ENCODE measurements around the gene PTPDC1.

DNA sequence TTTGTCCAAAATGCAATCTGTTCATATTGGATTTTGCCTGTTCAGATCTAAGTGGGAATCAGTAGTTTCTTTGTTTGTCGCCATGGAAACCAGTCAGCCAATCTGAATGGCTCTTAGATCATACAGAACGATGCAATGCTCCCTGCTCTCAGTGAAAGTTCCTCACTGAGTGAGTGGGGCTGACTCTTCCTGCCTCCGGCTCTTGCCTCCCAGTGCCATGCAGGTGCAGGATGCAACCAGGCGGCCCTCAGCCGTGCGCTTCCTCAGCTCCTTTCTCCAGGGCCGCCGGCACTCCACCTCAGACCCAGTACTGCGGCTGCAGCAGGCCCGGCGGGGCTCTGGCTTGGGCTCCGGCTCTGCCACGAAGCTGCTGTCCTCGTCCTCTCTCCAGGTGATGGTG lies at the start of gene PTPDC1:
- no peak for TF ChIP-seq EZH2 (IDR thresholded peaks at IDR 0.05)
- TF ChIP-seq POLR2AphosphoS5 (IDR thresholded peaks at IDR 0.05; ENCODE audit: borderline replicate concordance, low read depth, low read length), result no peak
- no peak for TF ChIP-seq FOXP2 (optimal IDR thresholded peaks at IDR 0.05; ENCODE audit: control extremely low read depth, extremely low read length, insufficient read depth)

All from SK-N-MC (cell line).